Fibroblast of upper back skin (primary cell): Measurements from ENCODE around the gene SERPINE1.
"Not testable (repeated sequence)": the region's sequence is repeated elsewhere in the genome, so short reads cannot be mapped to it uniquely, and the experiment has no call there.

Source experiments
- DNase-seq: peaks from one replicate; pipeline ENCODE4 v3.0.0-alpha.2; 2013

The SERPINE1 gene

GRCh38 chr7:101125989-101126650 is 784 bp upstream of the SERPINE1 start:
- peak; percentile 89 for DNase-seq

- no peak for DNase-seq
These were observed 646 bp downstream of the SERPINE1 start for GRCh38 chr7:101127460-101128039.

DNA sequence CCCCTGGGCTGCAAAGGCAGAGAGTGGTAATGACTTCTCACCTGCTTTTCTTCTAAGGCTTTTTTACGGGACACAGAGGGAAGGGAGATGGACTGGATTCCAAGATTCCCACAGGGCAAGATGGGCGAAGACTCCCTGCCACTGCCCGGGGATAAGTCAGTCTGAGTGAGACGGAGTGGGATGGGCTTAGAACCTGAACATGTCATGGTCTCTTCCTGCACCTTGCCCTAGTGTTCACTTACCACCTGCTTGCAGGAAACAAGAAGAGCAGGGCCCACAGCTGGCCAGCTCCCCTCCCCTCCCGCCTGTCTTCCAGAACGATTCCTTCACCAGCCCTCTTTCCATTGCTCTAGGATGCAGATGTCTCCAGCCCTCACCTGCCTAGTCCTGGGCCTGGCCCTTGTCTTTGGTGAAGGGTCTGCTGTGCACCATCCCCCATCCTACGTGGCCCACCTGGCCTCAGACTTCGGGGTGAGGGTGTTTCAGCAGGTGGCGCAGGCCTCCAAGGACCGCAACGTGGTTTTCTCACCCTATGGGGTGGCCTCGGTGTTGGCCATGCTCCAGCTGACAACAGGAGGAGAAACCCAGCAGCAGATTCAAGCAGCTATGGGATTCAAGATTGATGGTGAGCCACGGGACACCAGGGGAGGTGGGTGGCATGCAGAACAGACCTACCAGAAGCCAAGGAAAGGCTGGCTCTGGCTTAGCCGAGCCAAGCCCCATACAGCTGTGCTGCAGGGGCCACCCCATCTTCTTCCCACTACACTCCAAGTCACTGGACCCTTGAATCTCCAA is 1.3 kb downstream of the SERPINE1 start:
- no peak for DNase-seq

DNA sequence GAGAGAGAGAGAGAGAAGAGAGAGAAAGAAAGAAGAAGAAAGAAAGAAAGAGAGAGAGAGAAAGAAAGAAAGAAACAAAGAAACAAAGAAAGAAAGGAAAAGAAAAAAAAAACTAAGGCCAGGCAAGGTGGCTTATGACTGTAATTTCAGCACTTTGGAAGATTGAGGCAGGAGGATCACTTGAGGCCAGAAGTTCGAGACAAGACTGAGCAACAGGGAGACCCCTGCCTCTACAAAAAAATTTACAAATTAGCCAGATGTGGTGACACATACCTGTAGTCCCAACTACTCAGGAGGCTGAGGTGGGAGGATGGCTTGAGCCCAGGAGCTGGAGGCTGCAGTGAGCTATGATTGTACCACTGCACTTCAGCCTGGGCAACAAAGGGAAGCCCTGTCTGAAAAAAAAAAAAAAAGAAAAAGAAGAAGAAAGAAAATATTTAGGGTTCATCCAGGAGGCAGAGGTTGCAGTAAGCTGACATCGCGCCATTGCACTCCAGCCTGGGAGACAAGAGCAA is 2.8 kb downstream of the SERPINE1 start:
- no peak for DNase-seq

GRCh38 chr7:101132626-101133600 is 6.0 kb downstream of the SERPINE1 start:
- DNase-seq, result not testable (repeated sequence)

- peak; percentile 58 for DNase-seq
These were observed 6.9 kb downstream of the SERPINE1 start for GRCh38 chr7:101133621-101134398.

GRCh38 chr7:101134399-101134980 is 7.6 kb downstream of the SERPINE1 start:
- peak; percentile 80 for DNase-seq

- no peak for DNase-seq
These were observed 10.8 kb downstream of the SERPINE1 start for GRCh38 chr7:101137651-101138212.

DNA sequence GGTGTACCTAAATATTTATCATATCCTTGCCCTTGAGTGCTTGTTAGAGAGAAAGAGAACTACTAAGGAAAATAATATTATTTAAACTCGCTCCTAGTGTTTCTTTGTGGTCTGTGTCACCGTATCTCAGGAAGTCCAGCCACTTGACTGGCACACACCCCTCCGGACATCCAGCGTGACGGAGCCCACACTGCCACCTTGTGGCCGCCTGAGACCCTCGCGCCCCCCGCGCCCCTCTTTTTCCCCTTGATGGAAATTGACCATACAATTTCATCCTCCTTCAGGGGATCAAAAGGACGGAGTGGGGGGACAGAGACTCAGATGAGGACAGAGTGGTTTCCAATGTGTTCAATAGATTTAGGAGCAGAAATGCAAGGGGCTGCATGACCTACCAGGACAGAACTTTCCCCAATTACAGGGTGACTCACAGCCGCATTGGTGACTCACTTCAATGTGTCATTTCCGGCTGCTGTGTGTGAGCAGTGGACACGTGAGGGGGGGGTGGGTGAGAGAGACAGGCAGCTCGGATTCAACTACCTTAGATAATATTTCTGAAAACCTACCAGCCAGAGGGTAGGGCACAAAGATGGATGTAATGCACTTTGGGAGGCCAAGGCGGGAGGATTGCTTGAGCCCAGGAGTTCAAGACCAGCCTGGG is 11.4 kb downstream of the SERPINE1 start:
- DNase-seq, result peak; percentile 97

DNA sequence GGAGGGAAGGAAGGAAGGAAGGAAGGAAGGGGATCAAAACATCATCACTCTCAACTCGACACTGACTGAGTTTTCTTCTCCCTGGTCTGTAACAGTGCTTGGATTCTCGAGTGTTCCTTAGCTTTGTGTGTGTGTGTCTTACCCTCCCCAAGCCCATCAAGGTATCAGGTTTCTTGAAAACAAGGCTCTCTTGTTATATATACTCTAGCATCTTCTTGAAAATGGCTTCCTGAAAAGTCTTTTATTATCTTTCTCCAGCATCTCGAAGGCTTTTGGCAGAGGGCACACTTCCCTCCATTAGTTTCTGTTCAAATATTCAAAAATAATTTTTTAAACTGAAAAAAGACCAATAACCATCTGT is 13.4 kb downstream of the SERPINE1 start:
- DNase-seq, result no peak

DNA sequence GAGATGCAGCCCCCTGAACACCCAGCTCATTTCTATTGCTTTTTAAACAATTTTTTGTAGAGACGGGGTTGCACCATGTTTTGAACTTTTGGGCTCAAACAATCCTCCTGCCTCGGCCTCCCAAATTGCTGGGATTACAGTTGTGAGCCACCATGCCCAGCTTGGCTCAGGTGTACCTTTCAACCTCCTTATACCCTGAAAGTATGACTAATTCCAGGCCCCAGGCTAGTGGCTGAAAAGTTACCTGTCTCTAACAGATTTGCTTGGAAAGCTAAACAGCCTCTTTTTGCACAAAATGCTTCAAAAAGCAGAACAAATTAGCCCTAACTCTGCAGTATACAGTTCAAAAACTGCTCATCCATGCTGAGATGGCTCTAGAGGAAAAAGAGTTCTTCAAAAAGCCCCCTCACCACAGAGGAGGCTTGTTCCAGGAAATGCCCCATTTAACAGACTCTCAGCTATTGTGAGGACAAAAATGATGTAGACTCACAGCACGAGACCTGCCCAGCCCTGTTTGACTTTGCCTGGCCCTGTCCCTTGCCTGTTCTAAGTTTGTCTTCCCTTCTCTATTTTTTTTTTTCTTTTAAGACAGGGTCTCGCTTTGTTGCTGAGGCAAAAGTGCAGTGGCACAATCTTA is 14.0 kb downstream of the SERPINE1 start:
- no peak for DNase-seq

- DNase-seq, result no peak
These were observed 25.2 kb downstream of the SERPINE1 start for GRCh38 chr7:101151908-101152651.

DNA sequence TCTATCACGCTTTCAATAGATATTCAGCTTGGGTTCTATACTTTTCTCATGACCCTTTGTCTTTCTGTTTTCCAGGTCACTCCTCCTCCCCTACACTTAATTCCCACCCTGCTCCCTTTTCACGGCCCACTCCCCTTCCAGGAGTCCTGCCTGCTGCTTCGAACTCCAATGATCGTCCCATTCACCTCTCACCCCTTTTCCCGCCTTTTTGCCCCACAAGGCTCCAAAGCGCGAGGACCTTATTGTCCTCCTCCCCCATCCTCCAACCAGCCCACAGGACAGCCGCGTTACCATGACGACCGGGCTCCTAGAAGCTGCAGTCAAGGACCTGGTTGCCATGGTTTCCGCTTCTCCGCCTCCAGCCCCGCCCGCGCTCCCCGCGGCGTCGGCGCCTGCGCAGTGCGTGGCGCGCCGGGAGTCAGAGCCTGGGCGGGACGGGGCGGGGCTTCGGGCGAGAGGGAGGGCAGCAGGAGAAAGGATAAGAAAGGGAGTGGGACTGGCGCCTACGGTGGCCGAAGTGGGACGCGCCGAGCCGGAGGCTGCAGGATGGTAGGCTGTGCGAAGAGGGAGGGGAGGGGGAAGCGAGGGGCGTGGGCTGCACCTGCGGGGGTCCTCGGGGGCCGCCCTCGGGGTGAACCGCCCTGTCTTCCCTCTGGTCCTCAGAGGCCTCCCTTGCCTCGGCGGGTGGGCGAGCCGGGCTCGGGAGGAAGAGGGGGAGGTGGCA is 27.2 kb downstream of the SERPINE1 start, which contains the start of gene AP1S1:
AP1S1 (plus strand) TSS at position 508 of the 724 bp plus-strand sequence; CDS start at position 547, 39 bp downstream.
- peak; percentile 94 for DNase-seq

- DNase-seq, result no peak
These were observed 27.8 kb downstream of the SERPINE1 start for GRCh38 chr7:101154693-101155102.

GRCh38 chr7:101155303-101155702 is 28.4 kb downstream of the SERPINE1 start:
- DNase-seq, result no peak

- no peak for DNase-seq
These were observed 29.4 kb downstream of the SERPINE1 start for GRCh38 chr7:101156277-101156676.

- DNase-seq, result no peak
These were observed 30.1 kb downstream of the SERPINE1 start for GRCh38 chr7:101156866-101157589.
